ACC112 (cell line): ENCODE results near the gene CEACAM16.

Experiments
- H2AFZ ChIP-seq: fragments of 200-600 bp; sonication (generic); one replicate; pipeline ENCODE4 v1.6.0; 2017; ENCODE audit warnings: antibody characterized with exemption, low read length; ENCODE audit not compliant: unreplicated experiment
- H3K27ac ChIP-seq: fragments of 200-600 bp; sonication (generic); 2 replicates; pipeline ENCODE4 v1.5.1; 2014; ENCODE audit warnings: low read depth, mild to moderate bottlenecking, antibody characterized with exemption, low read length, moderate library complexity
- H3K27me3 ChIP-seq: fragments of 200-600 bp; sonication (generic); 2 replicates; pipeline ENCODE4 v1.6.1; 2014; ENCODE audit warnings: mild to moderate bottlenecking, antibody characterized with exemption, low read length, moderate library complexity, mixed read lengths; ENCODE audit not compliant: insufficient read depth
- H3K36me3 ChIP-seq: fragments of 200-600 bp; sonication (generic); 2 replicates; pipeline ENCODE4 v1.6.1; 2016; ENCODE audit warnings: mild to moderate bottlenecking, antibody characterized with exemption, low read length, moderate library complexity, mixed read lengths; ENCODE audit not compliant: insufficient read depth
- H3K4me1 ChIP-seq: fragments of 200-600 bp; sonication (generic); one replicate; pipeline ENCODE4 v1.6.1; 2016; ENCODE audit warnings: low read length, mixed read lengths; ENCODE audit not compliant: insufficient read depth, unreplicated experiment, control insufficient read depth
- H3K4me3 ChIP-seq: fragments of 200-600 bp; sonication (generic); 2 replicates; pipeline ENCODE4 v1.5.1; 2014; ENCODE audit warnings: mild to moderate bottlenecking, low read depth, low read length
- H3K79me2 ChIP-seq: fragments of 200-600 bp; sonication (generic); one replicate; pipeline ENCODE4 v1.6.0; 2016; ENCODE audit warnings: low read length; ENCODE audit not compliant: control insufficient read depth, unreplicated experiment, insufficient read depth

CEACAM16 gene

GRCh38 chr19:44726465-44726864, 27.5 kb downstream of the CEACAM16 start:
- Histone ChIP-seq H3K4me1 (peaks cover 11% of the 10 kb centered on the region), H3K27ac (no peak overlapping the region), H3K36me3 (no peaks in the 10 kb centered on the region), H2AFZ (no peak overlapping the region), H3K27me3 (no peaks in the 10 kb centered on the region), H3K79me2 (no peaks in the 10 kb centered on the region), H3K4me3 (no peak overlapping the region)

GRCh38 chr19:44728178-44728577, 29.2 kb downstream of the CEACAM16 start:
- Histone ChIP-seq H3K79me2 (no peaks in the 10 kb centered on the region), H3K36me3 (no peaks in the 10 kb centered on the region), H2AFZ (no peak overlapping the region), H3K27me3 (no peaks in the 10 kb centered on the region), H3K4me3 (no peak overlapping the region), H3K27ac (no peak overlapping the region), H3K4me1 (peaks cover 11% of the 10 kb centered on the region)

- Histone ChIP-seq H3K79me2 (no peaks in the 10 kb centered on the region), H3K36me3 (no peaks in the 10 kb centered on the region), H2AFZ (no peak overlapping the region), H3K27ac (no peak overlapping the region), H3K27me3 (no peaks in the 10 kb centered on the region), H3K4me3 (no peak overlapping the region), H3K4me1 (peaks cover 4% of the 10 kb centered on the region)
These were observed 30.6 kb downstream of the CEACAM16 start for GRCh38 chr19:44729516-44730033.

- H3K27ac ChIP-seq = no peak overlapping the region
- H3K27me3 ChIP-seq = no peaks in the 10 kb centered on the region
These were observed 32.1 kb downstream of the CEACAM16 start for GRCh38 chr19:44731081-44731480.

GRCh38 chr19:44731622-44732021, 32.7 kb downstream of the CEACAM16 start:
- H2AFZ ChIP-seq = no peak overlapping the region
- no peak overlapping the region for H3K4me3 ChIP-seq
- no peaks in the 10 kb centered on the region for H3K79me2 ChIP-seq
- H3K27me3 ChIP-seq = no peaks in the 10 kb centered on the region
- no peaks in the 10 kb centered on the region for H3K36me3 ChIP-seq
- H3K27ac ChIP-seq = no peak overlapping the region
- H3K4me1 ChIP-seq = no peaks in the 10 kb centered on the region

More at GRCh38 chr19:44731081-44731480, 32.1 kb downstream of the CEACAM16 start:
- Histone ChIP-seq H2AFZ (no peak overlapping the region), H3K4me3 (no peak overlapping the region), H3K36me3 (no peaks in the 10 kb centered on the region), H3K4me1 (no peaks in the 10 kb centered on the region), H3K79me2 (no peaks in the 10 kb centered on the region)

- no peak overlapping the region for H2AFZ ChIP-seq
These were observed 33.5 kb downstream of the CEACAM16 start for GRCh38 chr19:44732235-44733014.

GRCh38 chr19:44734357-44734756, 35.4 kb downstream of the CEACAM16 start:
- H3K27me3 ChIP-seq = no peaks in the 10 kb centered on the region
- H3K4me3 ChIP-seq = no peak overlapping the region
- H3K4me1 ChIP-seq = peaks cover 14% of the 10 kb centered on the region
- no peaks in the 10 kb centered on the region for H3K79me2 ChIP-seq
- H2AFZ ChIP-seq = no peak overlapping the region
- no peaks in the 10 kb centered on the region for H3K36me3 ChIP-seq
- no peak overlapping the region for H3K27ac ChIP-seq

More at GRCh38 chr19:44732235-44733014, 33.5 kb downstream of the CEACAM16 start:
- H3K4me3 ChIP-seq = no peak overlapping the region
- H3K4me1 ChIP-seq = peaks cover 4% of the 10 kb centered on the region
- H3K79me2 ChIP-seq = no peaks in the 10 kb centered on the region
- H3K27ac ChIP-seq = no peak overlapping the region
- no peaks in the 10 kb centered on the region for H3K36me3 ChIP-seq
- H3K27me3 ChIP-seq = no peaks in the 10 kb centered on the region

- Histone ChIP-seq H3K27ac (no peak overlapping the region), H3K4me3 (no peak overlapping the region), H3K27me3 (no peaks in the 10 kb centered on the region), H3K36me3 (no peaks in the 10 kb centered on the region), H3K79me2 (no peaks in the 10 kb centered on the region), H3K4me1 (peaks cover 14% of the 10 kb centered on the region), H2AFZ (no peak overlapping the region)
These were observed 36.1 kb downstream of the CEACAM16 start for GRCh38 chr19:44735011-44735410.

- H2AFZ ChIP-seq = no peak overlapping the region
- no peak overlapping the region for H3K4me3 ChIP-seq
- no peaks in the 10 kb centered on the region for H3K79me2 ChIP-seq
- no peaks in the 10 kb centered on the region for H3K36me3 ChIP-seq
- H3K27ac ChIP-seq = peak overlapping the region; percentile 51
- peaks cover 23% of the 10 kb centered on the region for H3K4me1 ChIP-seq
- H3K27me3 ChIP-seq = no peaks in the 10 kb centered on the region
These were observed 38.5 kb downstream of the CEACAM16 start for GRCh38 chr19:44737238-44738071.

- H3K79me2 ChIP-seq = no peaks in the 10 kb centered on the region
- H3K27ac ChIP-seq = peak overlapping the region; percentile 46
- H3K4me1 ChIP-seq = peaks cover 30% of the 10 kb centered on the region
- H3K27me3 ChIP-seq = no peaks in the 10 kb centered on the region
- no peak overlapping the region for H3K4me3 ChIP-seq
- H3K36me3 ChIP-seq = no peaks in the 10 kb centered on the region
- H2AFZ ChIP-seq = no peak overlapping the region
These were observed 39.2 kb downstream of the CEACAM16 start for GRCh38 chr19:44738136-44738535.
